Measurements from ENCODE around the gene GPC4. TPM values are rescaled to one million over a fixed set of nuclear protein-coding genes. Genes with fewer than 3 reads are reported as not detected.

Gene GPC4
- total and polyA plus RNA-seq, 9 of the 15 experiments (the other 6 are each of a cell fraction or from before 2014, with no cell fraction given) = 0.11 TPM; not detected in 8

- in situ Hi-C loops (cut with MboI) = no loop called here
- CTCF ChIA-PET (ENCODE audit: low intra/inter-chr PET ratio) = no interaction called here
- WGBS (ENCODE audit: insufficient coverage, low coverage, missing lambda C conversion rate) = 0% methylated on average over 3 of the region's 3 CpGs
- TF ChIP-seq ARNT (IDR thresholded peaks at IDR 0.05) = no peak
- no peak for TF ChIP-seq KAT7 (CRISPR knock-in tag; IDR thresholded peaks at IDR 0.05; ENCODE audit: borderline replicate concordance)
- TF ChIP-seq ESRRA (IDR thresholded peaks at IDR 0.05; ENCODE audit: borderline replicate concordance, low read depth) = no peak
- no peak for TF ChIP-seq HSF4 (CRISPR knock-in tag; IDR thresholded peaks at IDR 0.05; ENCODE audit: borderline replicate concordance)
- TF ChIP-seq U2AF2 (optimal IDR thresholded peaks at IDR 0.05; ENCODE audit: low read depth, low read length) = no peak
- no peak for TF ChIP-seq MYBL2 (IDR thresholded peaks at IDR 0.05; ENCODE audit: low read depth)
- no peak for TF ChIP-seq MYBL2 (CRISPR knock-in tag; IDR thresholded peaks at IDR 0.05; ENCODE audit: borderline replicate concordance)
- TF ChIP-seq MAX (CRISPR knock-in tag; IDR thresholded peaks at IDR 0.05) = no peak
- no peak for TF ChIP-seq NONO (IDR thresholded peaks at IDR 0.05; ENCODE audit: low read depth in 2 of 2, low read length in 1 of 2)
- no peak for TF ChIP-seq TBP (optimal IDR thresholded peaks at IDR 0.05; ENCODE audit: low read depth, low read length)
- no peak for TF ChIP-seq CUX1 (CRISPR knock-in tag; IDR thresholded peaks at IDR 0.05)
- no peak for TF ChIP-seq MTA2 (IDR thresholded peaks at IDR 0.05; ENCODE audit: low read depth)
- TF ChIP-seq TAF7 (tag; IDR thresholded peaks at IDR 0.05) = no peak
- TF ChIP-seq PRDM10 (IDR thresholded peaks at IDR 0.05; ENCODE audit: partially characterized antibody) = no peak
Measured at GRCh38 chrX:133254666-133255065, 160.6 kb downstream of the GPC4 start.

More at GRCh38 chrX:133254666-133255065, 160.6 kb downstream of the GPC4 start:
- no peak overlapping the region for H3K27ac ChIP-seq (ENCODE audit: extremely low read depth, low read depth, low read length)
- POLR2A ChIA-PET = no interaction called here
- H3K4me3 ChIP-seq = no peak overlapping the region
- BruUV-seq (replicated peaks) = no TSS peak
- ATAC-seq (no peak), DNase-seq (ENCODE audit: extremely low read depth in 1 of 4, low spot score in 3 of 4) (no peak), FAIRE-seq (no peak)
- H3K4me1 ChIP-seq (replicated peaks in 1 of 2; ENCODE audit: control insufficient read depth in 2 of 2, insufficient read depth in 2 of 2, low read length in 2 of 2) = no peaks in the 10 kb centered on the region
- H3K9me1 ChIP-seq (ENCODE audit: control insufficient read depth, insufficient read depth, low read length) = no peaks in the 10 kb centered on the region
- H3K79me2 ChIP-seq (ENCODE audit: control insufficient read depth, insufficient read depth, low read length) = no peaks in the 10 kb centered on the region
- no peak overlapping the region for H2AFZ ChIP-seq (ENCODE audit: low read depth, low read length)
- no peaks in the 10 kb centered on the region for H4K20me1 ChIP-seq (replicated peaks; ENCODE audit: control insufficient read depth, insufficient read depth, low read length)
- no peaks in the 10 kb centered on the region for H3K27me3 ChIP-seq (ENCODE audit: control insufficient read depth in 2 of 2, insufficient read depth in 2 of 2, low read length in 2 of 2)
- H3K9ac ChIP-seq (ENCODE audit: insufficient read depth in 1 of 2, low read depth in 2 of 2, low read length in 2 of 2) = no peak overlapping the region
- no peaks in the 10 kb centered on the region for H3K36me3 ChIP-seq (ENCODE audit: control insufficient read depth, insufficient read depth, low read length)
- H3K9me3 ChIP-seq (replicated peaks; ENCODE audit: control insufficient read depth, insufficient read depth, low read depth, low read length) = no peaks in the 10 kb centered on the region
- intact Hi-C loops (cut with micrococcal nuclease) = no loop called here
- H3K4me2 ChIP-seq (ENCODE audit: insufficient read depth, low read length) = no peak overlapping the region

Measured in K562 (cell line).